HG02642 (cell line): ENCODE measurements around the gene CA11.

Experiments
- ATAC-seq: cut with Tn5 transposase; IDR thresholded peaks from one replicate; pipeline ENCODE4 v1.9.1; 2021; ENCODE audit warnings: mild to moderate bottlenecking; ENCODE audit not compliant: unreplicated experiment, poor library complexity

Gene CA11

DNA sequence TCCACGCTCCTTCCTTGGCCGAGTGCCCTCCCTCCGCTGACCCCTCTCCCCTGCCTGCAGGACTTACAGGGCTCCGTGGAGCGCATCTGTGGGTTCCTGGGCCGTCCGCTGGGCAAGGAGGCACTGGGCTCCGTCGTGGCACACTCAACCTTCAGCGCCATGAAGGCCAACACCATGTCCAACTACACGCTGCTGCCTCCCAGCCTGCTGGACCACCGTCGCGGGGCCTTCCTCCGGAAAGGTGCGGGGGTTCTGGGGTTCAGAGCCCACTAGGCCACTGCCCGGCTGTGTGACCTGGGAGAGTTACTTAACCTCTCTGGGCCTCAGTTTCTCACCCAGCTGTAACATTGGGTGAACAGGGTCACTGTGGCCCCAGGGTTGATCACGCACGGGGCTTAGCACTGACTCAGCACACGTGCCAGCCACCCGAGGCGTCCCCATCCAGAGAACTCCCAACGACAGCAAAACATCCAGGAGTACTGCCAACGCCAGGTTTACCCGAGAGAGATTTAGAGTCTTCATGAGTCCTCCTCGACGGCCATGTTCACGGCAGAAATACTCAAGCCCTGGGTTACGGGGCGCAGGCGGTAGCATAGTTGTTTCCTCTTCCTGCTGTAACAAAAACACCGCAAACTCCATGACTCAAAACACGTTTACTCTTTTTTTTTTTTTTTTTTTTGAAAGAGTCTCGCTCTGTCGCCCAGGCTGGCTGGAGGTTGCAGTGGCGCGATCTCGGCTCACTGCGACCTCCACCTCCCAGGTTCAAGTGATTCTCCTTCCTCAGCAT is 49.1 kb downstream of the CA11 start:
- no peak for ATAC-seq

DNA sequence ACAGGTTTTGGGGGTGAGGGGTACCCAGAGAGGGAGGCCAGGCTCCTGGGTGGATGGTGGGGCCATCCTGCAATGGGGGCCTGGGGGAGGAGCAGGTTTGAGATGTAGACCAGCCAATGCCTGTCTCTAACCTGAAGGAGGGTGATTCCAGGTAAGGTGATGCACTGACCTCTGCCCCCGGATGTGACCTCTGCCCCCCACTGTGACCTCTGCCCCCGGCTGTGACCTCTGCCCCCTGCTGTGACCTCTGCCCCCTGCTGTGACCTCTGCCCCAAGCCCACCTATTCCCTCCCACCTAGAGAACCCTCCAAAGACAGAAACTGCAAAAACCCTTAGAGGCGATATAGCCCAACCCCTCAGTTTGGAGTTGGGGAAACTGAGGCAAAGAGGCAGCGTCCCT is 49.8 kb downstream of the CA11 start:
- ATAC-seq = no peak

GRCh38 chr19:48595833-48596232 is 50.2 kb downstream of the CA11 start:
- ATAC-seq = no peak

DNA sequence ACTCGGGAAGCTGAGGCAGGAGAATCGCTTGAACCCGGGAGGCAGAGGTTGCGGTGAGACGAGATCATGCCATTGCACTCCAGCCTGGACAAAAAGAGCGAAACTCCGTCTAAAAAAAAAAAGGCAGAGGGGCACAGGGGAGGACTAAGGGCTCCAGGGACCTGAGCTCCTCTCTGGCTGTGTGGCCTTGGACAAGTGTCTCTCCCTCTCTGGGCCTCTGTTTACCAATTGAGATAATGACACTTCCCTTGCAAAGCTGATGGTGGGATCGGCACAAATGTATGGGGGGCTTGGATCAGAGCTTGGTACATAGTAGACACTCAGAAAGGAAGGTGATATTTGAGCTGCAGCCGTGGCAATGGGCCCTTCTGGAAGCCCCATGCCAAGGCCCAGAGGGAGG is 50.8 kb downstream of the CA11 start:
- no peak for ATAC-seq

DNA sequence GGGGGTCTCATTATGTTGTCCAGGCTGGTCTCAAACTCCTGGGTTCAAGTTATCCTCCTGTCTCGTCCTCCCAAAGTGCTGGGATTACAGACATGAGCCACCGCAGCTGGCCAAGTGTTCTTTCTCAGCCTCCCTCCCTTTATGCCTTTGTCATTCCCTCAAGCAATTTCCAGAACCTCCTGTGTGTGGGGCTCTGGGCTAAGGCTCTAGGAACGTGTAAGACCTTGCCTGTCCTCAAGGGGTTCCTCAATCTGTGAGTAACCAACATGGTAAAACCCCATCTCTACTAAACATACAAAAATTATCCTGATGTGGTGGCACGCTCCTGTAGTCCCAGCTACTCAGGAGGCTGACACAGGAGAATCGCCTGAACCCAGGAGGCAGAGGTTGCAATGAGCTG is 55.0 kb downstream of the CA11 start:
- no peak for ATAC-seq

GRCh38 chr19:48588670-48589401 is 57.2 kb downstream of the CA11 start:
- peak; percentile 57 for ATAC-seq
